HFFc6 (cell line): ENCODE measurements around the gene ITGB7. TPM values are rescaled to one million over a fixed set of nuclear protein-coding genes. Genes with fewer than 3 reads are reported as not detected.
"Not testable (repeated sequence)": the region's sequence is repeated elsewhere in the genome, so short reads cannot be mapped to it uniquely, and the experiment has no call there.

ENCODE experiments used
- DNase-seq: peaks from one replicate; pipeline ENCODE4 v3.0.0-alpha.2; 2018
- H3K27ac Mint-ChIP-seq: 2 replicates; pipeline ENCODE4 v1.8.0; 2020; ENCODE audit warnings: mild to moderate bottlenecking, mixed read lengths
- H3K27me3 Mint-ChIP-seq: 2 replicates; pipeline ENCODE4 v1.8.0; 2021; ENCODE audit warnings: mild to moderate bottlenecking, moderate library complexity, mixed read lengths; ENCODE audit not compliant: insufficient read depth
- H3K36me3 Mint-ChIP-seq: 2 replicates; pipeline ENCODE4 v1.8.0; 2021; ENCODE audit warnings: low read depth, mixed read lengths
- H3K4me1 Mint-ChIP-seq: 2 replicates; pipeline ENCODE4 v1.8.0; 2020; ENCODE audit warnings: low read depth, mixed read lengths
- H3K4me3 Mint-ChIP-seq: 2 replicates; pipeline ENCODE4 v1.8.0; 2020; ENCODE audit warnings: mild to moderate bottlenecking, moderate library complexity, mixed read lengths
- H3K9me3 Mint-ChIP-seq: 2 replicates; pipeline ENCODE4 v1.8.0; 2020; ENCODE audit warnings: mild to moderate bottlenecking, mixed read lengths
- CTCF ChIP-seq: fragments of 200-600 bp; sonication (generic); IDR thresholded peaks from 2 replicates; pipeline ENCODE4 v1.5.0; 2021; ENCODE audit warnings: antibody characterized with exemption, mild to moderate bottlenecking
- total RNA-seq, 6 experiments: library from RNA; stranded (reverse); fragmentation: NEBNext Ultra II Directional; extraction: Animal tissue kit (Norgen Biotek cat#: 25700); gene quantifications; 2 replicates in 1 of 6; 3 replicates in 5 of 6; pipeline ENCODE4 v1.2.3, GENCODE V29; 2021

Gene ITGB7
- total RNA-seq, 6 experiments from 2014 or later: 0.35 to 1.5 (median 0.93) TPM

GRCh38 chr12:53180220-53180930 lies 26.7 kb downstream of the ITGB7 start, which contains the start of the genes CSAD and ZNF740:
CSAD (minus strand) TSS chr12:53180925; CDS start chr12:53173470, 7,455 bp downstream.
ZNF740 (plus strand) TSS chr12:53180722; CDS start chr12:53181984, 1,262 bp downstream.
- no peak; the same call in 1 of the 2 replicates for TF ChIP-seq CTCF
- H3K27ac Mint-ChIP-seq: peak within 1 kb of the TSS; percentile 97
- no peaks in the 10 kb centered on the region for H3K27me3 Mint-ChIP-seq

GRCh38 chr12:53179687-53180219 lies 27.3 kb downstream of the ITGB7 start:
- peak overlapping the region; percentile 97 for H3K27ac Mint-ChIP-seq
- peaks cover 25% of the 10 kb centered on the region for H3K36me3 Mint-ChIP-seq
- H3K27me3 Mint-ChIP-seq: no peaks in the 10 kb centered on the region; the same call in 1 of the 2 replicates
- DNase-seq: no peak
- peak overlapping the region; percentile 95 for H3K4me3 Mint-ChIP-seq
- peaks cover 52% of the 10 kb centered on the region for H3K4me1 Mint-ChIP-seq
- H3K9me3 Mint-ChIP-seq: no peaks in the 10 kb centered on the region
- no peak for TF ChIP-seq CTCF

More at GRCh38 chr12:53180220-53180930, 26.7 kb downstream of the ITGB7 start, which contains the start of the genes CSAD and ZNF740:
- Mint-ChIP-seq H3K4me1 (peaks cover 47% of the 10 kb centered on the region), H3K9me3 (no peaks in the 10 kb centered on the region), H3K4me3 (peak within 1 kb of the TSS; percentile 95), H3K36me3 (peaks cover 25% of the 10 kb centered on the region)
- peak; percentile 97 for DNase-seq

GRCh38 chr12:53178803-53179202 lies 28.2 kb downstream of the ITGB7 start:
- DNase-seq, H3K9me3 Mint-ChIP-seq, H3K4me3 Mint-ChIP-seq, H3K27me3 Mint-ChIP-seq, H3K27ac Mint-ChIP-seq: not testable (repeated sequence)
- peaks cover 25% of the 10 kb centered on the region for H3K36me3 Mint-ChIP-seq
- peaks cover 56% of the 10 kb centered on the region for H3K4me1 Mint-ChIP-seq

GRCh38 chr12:53177447-53177846 lies 29.6 kb downstream of the ITGB7 start:
- DNase-seq, H3K27me3 Mint-ChIP-seq, H3K9me3 Mint-ChIP-seq, H3K27ac Mint-ChIP-seq, H3K4me3 Mint-ChIP-seq: not testable (repeated sequence)
- peaks cover 13% of the 10 kb centered on the region for H3K36me3 Mint-ChIP-seq
- peaks cover 57% of the 10 kb centered on the region for H3K4me1 Mint-ChIP-seq

- no peak overlapping the region for H3K4me3 Mint-ChIP-seq
- H3K27me3 Mint-ChIP-seq: no peaks in the 10 kb centered on the region; the same call in 1 of the 2 replicates
- H3K9me3 Mint-ChIP-seq: no peaks in the 10 kb centered on the region
- peaks cover 57% of the 10 kb centered on the region for H3K4me1 Mint-ChIP-seq
- H3K36me3 Mint-ChIP-seq: peaks cover 9% of the 10 kb centered on the region
- H3K27ac Mint-ChIP-seq: no peak overlapping the region
- no peak for DNase-seq
- no peak for TF ChIP-seq CTCF
Measured at GRCh38 chr12:53176750-53177149, 30.3 kb downstream of the ITGB7 start.

GRCh38 chr12:53174881-53175491 lies 32.1 kb downstream of the ITGB7 start:
- Mint-ChIP-seq H3K27me3 (no peaks in the 10 kb centered on the region; the same call in 1 of the 2 replicates), H3K9me3 (no peaks in the 10 kb centered on the region), H3K4me1 (peaks cover 60% of the 10 kb centered on the region), H3K4me3 (peak overlapping the region; percentile 39; the same call in 1 of the 2 replicates), H3K27ac (peak overlapping the region; percentile 81), H3K36me3 (peaks cover 6% of the 10 kb centered on the region)
- DNase-seq: peak; percentile 48
- peak; percentile 61 for TF ChIP-seq CTCF
